B cell (primary cell): ENCODE data around the gene PRKCQ. TPM values are rescaled to one million over a fixed set of nuclear protein-coding genes. Genes with fewer than 3 reads are reported as not detected.

Experiments
- ATAC-seq: fragments of 200-7000 bp; cut with Tn5 transposase; one replicate; pipeline ENCODE4 v1.10.0; 2021; ENCODE audit warnings: low read depth, mild to moderate bottlenecking, moderate number of reproducible peaks, moderate library complexity
- CTCF ChIA-PET: fragments of 350-600 bp; sonication (Branson Sonifier 250); formaldehyde crosslinking; loops from one replicate; lab custom pipeline; 2021; ENCODE audit warnings: antibody characterized with exemption, inconsistent platforms; lab: Charles Lee
- POLR2A ChIA-PET: fragments of 350-600 bp; sonication (Branson Sonifier 250); formaldehyde crosslinking; loops from one replicate; lab custom pipeline; 2021; ENCODE audit warnings: antibody characterized with exemption; lab: Charles Lee
- DNase-seq: peaks from one replicate; pipeline ENCODE4 v3.0.0; 2013
- H2AFZ ChIP-seq: 2 replicates; pipeline ENCODE4 v1.6.1; 2012; ENCODE audit warnings: mild to moderate bottlenecking, low read depth, low read length; ENCODE audit not compliant: insufficient read depth, poor library complexity, severe bottlenecking
- H3K27ac ChIP-seq, 2 donors: 1 replicate in 1 of 2; 2 replicates in 1 of 2; pipeline ENCODE4 v1.5.1; 2012 to 2013; ENCODE audit warnings: low read length in 2 of 2, mild to moderate bottlenecking in 2 of 2, moderate library complexity in 1 of 2
- H3K27me3 ChIP-seq, 4 experiments: fragments of 200-600 bp in 1 of 4; sonication (generic) in 1 of 4; replicated peaks in 1 of 4; 1 replicate in 2 of 4; 2 replicates in 2 of 4; pipeline versions ENCODE4 v1.6.1 to v1.7.0; 2013 to 2016; ENCODE audit warnings: low read length in 3 of 4, mild to moderate bottlenecking in 2 of 4, mixed read lengths in 1 of 4, moderate library complexity in 1 of 4; ENCODE audit not compliant: insufficient read depth in 4 of 4, control insufficient read depth in 3 of 4; ENCODE audit errors: control extremely low read depth in 1 of 4
- H3K36me3 ChIP-seq, 2 experiments: replicated peaks in 1 of 2; 1 replicate in 1 of 2; 2 replicates in 1 of 2; pipeline versions ENCODE4 v1.6.1 to v1.7.1; 2013; ENCODE audit warnings: low read length in 1 of 2; ENCODE audit not compliant: insufficient read depth in 2 of 2, control insufficient read depth in 1 of 2; ENCODE audit errors: control extremely low read depth in 1 of 2, extremely low read depth in 1 of 2
- H3K4me1 ChIP-seq, 2 donors: fragments of 200-600 bp in 1 of 2; sonication (generic) in 1 of 2; 1 replicate in 1 of 2; 2 replicates in 1 of 2; pipeline versions ENCODE4 v1.5.1 to v1.6.1; 2013 to 2017; ENCODE audit warnings: low read length in 2 of 2; ENCODE audit not compliant: control insufficient read depth in 2 of 2, insufficient read depth in 2 of 2
- H3K4me2 ChIP-seq: replicated peaks from 2 replicates; pipeline ENCODE3; 2012; ENCODE audit warnings: mild to moderate bottlenecking, low read depth, low read length; ENCODE audit not compliant: poor library complexity, severe bottlenecking
- H3K4me3 ChIP-seq, 5 experiments: fragments of 200-600 bp in 1 of 5; sonication (generic) in 1 of 5; 1 replicate in 3 of 5; 2 replicates in 2 of 5; pipeline versions ENCODE4 v1.5.1 to v1.7.0; 2011 to 2016; ENCODE audit warnings: low read length in 4 of 5, mild to moderate bottlenecking in 4 of 5, low read depth in 2 of 5, control low read depth in 1 of 5, moderate library complexity in 1 of 5; ENCODE audit not compliant: insufficient read depth in 1 of 5; ENCODE audit errors: control extremely low read depth in 1 of 5, extremely low read depth in 1 of 5
- H3K79me2 ChIP-seq: fragments of 200-600 bp; sonication (generic); one replicate; pipeline ENCODE4 v1.6.0; 2016; ENCODE audit warnings: low read length; ENCODE audit not compliant: control insufficient read depth, insufficient read depth
- H3K9ac ChIP-seq: fragments of 200-600 bp; sonication (generic); 2 replicates; pipeline ENCODE4 v1.6.1; 2017; ENCODE audit warnings: mild to moderate bottlenecking, low read length, moderate library complexity
- H3K9me3 ChIP-seq, 3 donors: one replicate each; pipeline versions ENCODE4 v1.6.1 to v1.7.1; 2013; ENCODE audit warnings: low read length in 2 of 3; ENCODE audit not compliant: control insufficient read depth in 2 of 3, insufficient read depth in 1 of 3; ENCODE audit errors: control extremely low read depth in 1 of 3
- H4K20me1 ChIP-seq: 2 replicates; pipeline ENCODE4 v1.6.0; 2012; ENCODE audit warnings: mild to moderate bottlenecking, low read length; ENCODE audit not compliant: insufficient read depth, control insufficient read depth, poor library complexity, severe bottlenecking
- H3K27ac Mint-ChIP-seq: one replicate; pipeline ENCODE4 v1.8.0; 2021; ENCODE audit warnings: mixed read lengths
- H3K27me3 Mint-ChIP-seq: one replicate; pipeline ENCODE4 v1.8.0; 2021; ENCODE audit warnings: mixed read lengths
- H3K4me1 Mint-ChIP-seq: one replicate; pipeline ENCODE4 v1.8.0; 2021; ENCODE audit warnings: mixed read lengths
- H3K4me3 Mint-ChIP-seq: one replicate; pipeline ENCODE4 v1.8.0; 2021; ENCODE audit warnings: mixed read lengths
- H3K9me3 Mint-ChIP-seq: one replicate; pipeline ENCODE4 v1.8.0; 2022; ENCODE audit warnings: mixed read lengths; ENCODE audit not compliant: insufficient read depth
- EZH2 ChIP-seq: IDR thresholded peaks from 2 replicates; pipeline ENCODE4 v1.6.1; 2012; ENCODE audit warnings: borderline replicate concordance, low read depth, mild to moderate bottlenecking, moderate library complexity, low read length; ENCODE audit not compliant: insufficient read depth, poor library complexity, severe bottlenecking
- WGBS: methylation state at CpG from one replicate; pipeline ENCODE4 v1.1.5; 2013; ENCODE audit warnings: missing lambda C conversion rate; ENCODE audit not compliant: insufficient coverage; 5-methylcytosine and 5-hydroxymethylcytosine counted together
- intact Hi-C: fragments of 100-400 bp; cut with micrococcal nuclease; formaldehyde crosslinking; loops from one replicate; pipeline ENCODE4 v1.10.0; 2022
- polyA plus RNA-seq: library from polyadenylated mRNA; depleted of rRNA; stranded (reverse); fragments of >200 nt; gene quantifications from 2 replicates; pipeline ENCODE4 v1.2.3, GENCODE V29; 2012
- total RNA-seq, 2 donors: library from RNA; stranded (reverse); fragments of 120-200 nt in 1 of 2; gene quantifications; 1 replicate in 1 of 2; 2 replicates in 1 of 2; pipeline versions ENCODE4 v1.2.3 to v1.2.4, GENCODE V29; 2013 to 2022
- TF ChIP-seq, protein P1 (sequence below): fragments of 200-600 bp; IDR thresholded peaks from one replicate; pipeline ENCODE4 v1.8.0; 2022; ENCODE audit warnings: antibody characterized with exemption, mild to moderate bottlenecking

PRKCQ gene
- total and polyA plus RNA-seq, 2 donors (not counting 1 experiment from before 2014, with no cell fraction given), result 0.15 to 0.16 TPM

DNA sequence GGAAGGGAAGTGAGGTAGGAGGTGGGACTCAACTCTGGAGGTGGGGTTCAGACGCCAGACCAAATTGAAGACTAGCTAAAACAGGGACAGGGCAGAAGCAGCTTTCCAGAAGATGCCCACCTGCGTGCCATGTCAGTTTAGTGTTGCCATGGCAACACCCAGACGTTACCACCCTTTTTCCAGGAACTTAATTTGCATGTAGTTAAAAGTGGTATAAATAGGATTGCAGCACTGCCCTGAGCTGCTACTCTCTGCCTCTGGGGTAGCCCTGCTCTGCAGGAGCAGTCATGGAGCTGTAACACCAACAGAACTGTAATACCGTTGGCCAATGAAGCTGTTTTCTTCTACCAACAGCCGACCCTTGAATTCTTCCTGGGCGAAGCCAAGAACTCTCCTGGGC lies 93.8 kb downstream of the PRKCQ start:
- intact Hi-C loops, result no loop called here
- H3K4me1 ChIP-seq, result peaks cover 0 to 3% of the 10 kb centered on the region in 2 donors
- no peaks in the 10 kb centered on the region for H3K36me3 ChIP-seq
- no peak overlapping the region for H3K27ac ChIP-seq
- Mint-ChIP-seq H3K27me3 (peaks cover 24% of the 10 kb centered on the region), H3K4me3 (no peak overlapping the region), H3K27ac (no peak overlapping the region), H3K4me1 (peaks cover 5% of the 10 kb centered on the region), H3K9me3 (no peaks in the 10 kb centered on the region)
- 85% methylated on average over 4 of the region's 6 CpGs for whole genome bisulfite sequencing
- no peak overlapping the region for H2AFZ ChIP-seq
- H3K4me3 ChIP-seq, result no peak overlapping the region
- no peak overlapping the region for H3K4me2 ChIP-seq
- no peak for ATAC-seq
- DNase-seq, result no peak
- H4K20me1 ChIP-seq, result no peaks in the 10 kb centered on the region
- TF ChIP-seq, protein P1, sequence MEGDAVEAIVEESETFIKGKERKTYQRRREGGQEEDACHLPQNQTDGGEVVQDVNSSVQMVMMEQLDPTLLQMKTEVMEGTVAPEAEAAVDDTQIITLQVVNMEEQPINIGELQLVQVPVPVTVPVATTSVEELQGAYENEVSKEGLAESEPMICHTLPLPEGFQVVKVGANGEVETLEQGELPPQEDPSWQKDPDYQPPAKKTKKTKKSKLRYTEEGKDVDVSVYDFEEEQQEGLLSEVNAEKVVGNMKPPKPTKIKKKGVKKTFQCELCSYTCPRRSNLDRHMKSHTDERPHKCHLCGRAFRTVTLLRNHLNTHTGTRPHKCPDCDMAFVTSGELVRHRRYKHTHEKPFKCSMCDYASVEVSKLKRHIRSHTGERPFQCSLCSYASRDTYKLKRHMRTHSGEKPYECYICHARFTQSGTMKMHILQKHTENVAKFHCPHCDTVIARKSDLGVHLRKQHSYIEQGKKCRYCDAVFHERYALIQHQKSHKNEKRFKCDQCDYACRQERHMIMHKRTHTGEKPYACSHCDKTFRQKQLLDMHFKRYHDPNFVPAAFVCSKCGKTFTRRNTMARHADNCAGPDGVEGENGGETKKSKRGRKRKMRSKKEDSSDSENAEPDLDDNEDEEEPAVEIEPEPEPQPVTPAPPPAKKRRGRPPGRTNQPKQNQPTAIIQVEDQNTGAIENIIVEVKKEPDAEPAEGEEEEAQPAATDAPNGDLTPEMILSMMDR, result no peak
- no peak for TF ChIP-seq EZH2
- CTCF ChIA-PET, result no interaction called here
- H3K9me3 ChIP-seq, result no peaks in the 10 kb centered on the region
- no peaks in the 10 kb centered on the region for H3K79me2 ChIP-seq
- POLR2A ChIA-PET, result no interaction called here
- H3K27me3 ChIP-seq, result no peaks in the 10 kb centered on the region
- no peak overlapping the region for H3K9ac ChIP-seq

DNA sequence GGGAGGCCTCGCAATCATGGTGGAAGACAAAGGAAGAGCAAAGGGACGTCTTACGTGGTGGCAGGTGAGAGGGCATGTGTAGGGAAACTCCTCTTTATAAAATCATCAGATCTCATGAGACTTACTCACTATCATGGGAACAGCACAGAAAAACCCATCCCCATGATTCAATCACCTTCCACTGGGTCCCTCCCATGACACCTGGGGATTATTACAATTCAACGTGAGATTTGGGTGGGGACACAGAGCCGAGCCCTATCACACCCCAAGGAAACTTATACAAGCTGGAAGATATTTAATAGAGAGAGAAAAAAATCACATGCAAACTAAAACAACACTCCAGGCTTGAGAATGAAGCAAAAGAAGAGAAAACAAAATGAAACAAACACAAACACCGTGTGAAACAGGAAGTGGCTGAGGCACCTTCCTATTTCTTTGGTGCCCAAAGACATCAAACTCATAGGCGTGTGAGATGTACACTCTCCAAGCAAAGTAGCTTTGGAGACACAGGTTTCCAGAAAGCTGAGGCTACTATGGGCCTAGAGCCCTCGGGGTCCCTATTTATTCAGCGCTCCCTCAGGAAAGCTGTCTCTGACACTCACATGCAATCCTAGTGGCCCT lies 97.2 kb downstream of the PRKCQ start:
- peaks cover 20% of the 10 kb centered on the region for H3K27me3 Mint-ChIP-seq
- H3K27ac Mint-ChIP-seq, result no peak overlapping the region
- H3K4me2 ChIP-seq, result no peak overlapping the region
- no peak overlapping the region for H2AFZ ChIP-seq
- 74% methylated on average over 4 of the region's 9 CpGs for WGBS
- H4K20me1 ChIP-seq, result no peaks in the 10 kb centered on the region
- CTCF ChIA-PET, result no interaction called here
- no peak for TF ChIP-seq EZH2
- TF ChIP-seq, protein P1, result no peak
- H3K36me3 ChIP-seq, result no peaks in the 10 kb centered on the region
- H3K27ac ChIP-seq, result no peak overlapping the region
- intact Hi-C loops, result no loop called here
- no peaks in the 10 kb centered on the region for H3K27me3 ChIP-seq
- no peaks in the 10 kb centered on the region for H3K79me2 ChIP-seq
- peaks cover 5% of the 10 kb centered on the region for H3K4me1 Mint-ChIP-seq
- no peaks in the 10 kb centered on the region for H3K9me3 ChIP-seq
- H3K9me3 Mint-ChIP-seq, result no peaks in the 10 kb centered on the region
- H3K9ac ChIP-seq, result no peak overlapping the region
- H3K4me1 ChIP-seq, result peaks cover 0 to 3% of the 10 kb centered on the region in 2 donors
- no peak overlapping the region for H3K4me3 Mint-ChIP-seq
- no peak overlapping the region for H3K4me3 ChIP-seq
- no peak for DNase-seq
- POLR2A ChIA-PET, result no interaction called here
- ATAC-seq, result no peak
